Right lobe of liver (tissue), 6 donors: ENCODE measurements around the gene GAB4. TPM values are rescaled to one million over a fixed set of nuclear protein-coding genes. Genes with fewer than 3 reads are reported as not detected.

ENCODE experiments used
- ATAC-seq, 4 donors: fragments of 200-7000 bp; cut with Tn5 transposase; one replicate each; pipeline ENCODE4 v1.9.1; 2020; ENCODE audit warnings: mild to moderate bottlenecking in 4 of 4, moderate library complexity in 4 of 4
- DNase-seq, 3 donors: peaks; one replicate each; pipeline ENCODE4 v3.0.0-alpha.2; 2020
- H3K27ac ChIP-seq, 3 donors: fragments of 200-600 bp; one replicate each; pipeline ENCODE4 v1.8.0; 2022
- H3K27me3 ChIP-seq, 2 donors: fragments of 200-600 bp; one replicate each; pipeline ENCODE4 v1.8.0; 2022
- H3K36me3 ChIP-seq, 4 donors: fragments of 200-600 bp; sonication (generic) in 1 of 4; one replicate each; pipeline versions ENCODE4 v1.5.1 to v1.8.0; 2017 to 2022; ENCODE audit warnings: control low read depth in 1 of 4
- H3K4me1 ChIP-seq, 4 donors: fragments of 200-600 bp; sonication (generic) in 1 of 4; one replicate each; pipeline versions ENCODE4 v1.5.1 to v1.8.0; 2017 to 2022; ENCODE audit warnings: control low read depth in 1 of 4
- H3K4me3 ChIP-seq, 3 donors: fragments of 200-600 bp; one replicate each; pipeline ENCODE4 v1.8.0; 2022
- H3K9me3 ChIP-seq, 4 donors: fragments of 200-600 bp; sonication (generic) in 1 of 4; one replicate each; pipeline versions ENCODE4 v1.5.1 to v1.8.0; 2017 to 2022; ENCODE audit warnings: control low read depth in 1 of 4
- POLR2A ChIP-seq: fragments of 450-650 bp; IDR thresholded peaks from one replicate; pipeline ENCODE4 v1.6.1; 2017; ENCODE audit warnings: antibody characterized with exemption, mild to moderate bottlenecking
- WGBS: methylation state at CpG from one replicate; pipeline ENCODE4 v1.1.6; 2018; ENCODE audit warnings: low coverage, low lambda C conversion rate; ENCODE audit not compliant: insufficient coverage; ENCODE audit errors: missing lambda C conversion rate; 5-methylcytosine and 5-hydroxymethylcytosine counted together
- intact Hi-C, 2 donors: fragments of 100-400 bp; cut with DNase I; formaldehyde crosslinking; loops; one replicate each; pipeline versions ENCODE4 v1.11.2 to v1.14.1; 2022
- total RNA-seq, 6 experiments: library from RNA; depleted of rRNA in 2 of 6; stranded (reverse); fragments of >200 nt in 2 of 6; fragmentation: NEBNext Ultra II Directional in 3 of 6; extraction: Animal tissue kit (Norgen Biotek cat#: 25700) in 3 of 6; gene quantifications; one replicate each; pipeline versions ENCODE4 v1.1.0 to v1.2.4, GENCODE V29; 2016 to 2023
- TF ChIP-seq, protein P1 (sequence below), 4 donors: fragments of 200-600 bp in 3 of 4; fragments of 450-650 bp in 1 of 4; IDR thresholded peaks; one replicate each; pipeline versions ENCODE4 v1.5.1 to v1.8.0; 2016 to 2022; ENCODE audit warnings: antibody characterized with exemption in 4 of 4, mild to moderate bottlenecking in 2 of 4
- donor health status: DM: no; HTN: yes; CAD: no.
- donor health status: DM: no; HTN: no; CAD: no.
- donor health status: DM: no; HTN: no; CAD: no.
- donor health status: DM: no; HTN: yes; CAD: no.
- donor health status: DM: no; HTN: yes; CAD: no.

Gene GAB4
- total RNA-seq, 6 experiments from 2014 or later: not detected

- no peaks in the 10 kb centered on the region for H3K27me3 ChIP-seq
- ATAC-seq (no peak), DNase-seq (no peak)
- intact Hi-C loops: no loop called here
- WGBS: 20% methylated on average over 4 of the region's 7 CpGs
- no peaks in the 10 kb centered on the region for H3K4me1 ChIP-seq
- H3K9me3 ChIP-seq: no peaks in the 10 kb centered on the region
- no peak overlapping the region for H3K4me3 ChIP-seq
- no peak for TF ChIP-seq POLR2A
- TF ChIP-seq, protein P1, sequence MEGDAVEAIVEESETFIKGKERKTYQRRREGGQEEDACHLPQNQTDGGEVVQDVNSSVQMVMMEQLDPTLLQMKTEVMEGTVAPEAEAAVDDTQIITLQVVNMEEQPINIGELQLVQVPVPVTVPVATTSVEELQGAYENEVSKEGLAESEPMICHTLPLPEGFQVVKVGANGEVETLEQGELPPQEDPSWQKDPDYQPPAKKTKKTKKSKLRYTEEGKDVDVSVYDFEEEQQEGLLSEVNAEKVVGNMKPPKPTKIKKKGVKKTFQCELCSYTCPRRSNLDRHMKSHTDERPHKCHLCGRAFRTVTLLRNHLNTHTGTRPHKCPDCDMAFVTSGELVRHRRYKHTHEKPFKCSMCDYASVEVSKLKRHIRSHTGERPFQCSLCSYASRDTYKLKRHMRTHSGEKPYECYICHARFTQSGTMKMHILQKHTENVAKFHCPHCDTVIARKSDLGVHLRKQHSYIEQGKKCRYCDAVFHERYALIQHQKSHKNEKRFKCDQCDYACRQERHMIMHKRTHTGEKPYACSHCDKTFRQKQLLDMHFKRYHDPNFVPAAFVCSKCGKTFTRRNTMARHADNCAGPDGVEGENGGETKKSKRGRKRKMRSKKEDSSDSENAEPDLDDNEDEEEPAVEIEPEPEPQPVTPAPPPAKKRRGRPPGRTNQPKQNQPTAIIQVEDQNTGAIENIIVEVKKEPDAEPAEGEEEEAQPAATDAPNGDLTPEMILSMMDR (IDR thresholded peaks at IDR 0.05): no peak
- H3K27ac ChIP-seq: no peak overlapping the region
- H3K36me3 ChIP-seq: no peaks in the 10 kb centered on the region
Measured at GRCh38 chr22:16933291-16934282, 74.4 kb downstream of the GAB4 start.

DNA sequence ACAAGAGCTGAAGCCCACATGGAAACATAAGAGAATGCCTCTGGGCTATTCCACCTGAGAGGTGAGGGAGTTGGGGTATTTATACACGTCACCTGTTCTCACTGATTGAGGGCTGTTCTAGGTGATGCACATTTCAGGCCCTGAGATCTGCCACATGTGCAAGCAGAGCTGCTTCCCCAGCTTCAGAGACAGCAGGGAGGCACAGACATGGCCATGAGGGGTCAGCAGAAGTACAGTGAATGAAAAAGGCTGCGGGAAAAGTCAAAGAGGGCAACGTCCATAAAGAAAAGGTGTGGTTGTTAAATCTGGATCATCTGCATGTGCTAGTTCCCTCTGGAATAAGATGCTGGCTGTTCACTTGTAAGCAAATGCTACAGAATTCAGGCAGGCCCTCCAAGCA lies 75.4 kb downstream of the GAB4 start:
- no peaks in the 10 kb centered on the region for H3K36me3 ChIP-seq
- 18% methylated on average over 3 of the region's 3 CpGs for WGBS
- ATAC-seq (no peak), DNase-seq (no peak)
- H3K27me3 ChIP-seq: no peaks in the 10 kb centered on the region
- no peaks in the 10 kb centered on the region for H3K4me1 ChIP-seq
- TF ChIP-seq, protein P1 (IDR thresholded peaks at IDR 0.05): no peak
- no peak for TF ChIP-seq POLR2A
- no peak overlapping the region for H3K27ac ChIP-seq
- no peak overlapping the region for H3K4me3 ChIP-seq
- no peaks in the 10 kb centered on the region for H3K9me3 ChIP-seq
- intact Hi-C loops: no loop called here

- WGBS: 69% methylated on average over 4 of the region's 4 CpGs
- no peak for DNase-seq
- Histone ChIP-seq H3K27ac (no peak overlapping the region), H3K4me3 (no peak overlapping the region), H3K36me3 (no peaks in the 10 kb centered on the region), H3K9me3 (no peaks in the 10 kb centered on the region), H3K4me1 (no peaks in the 10 kb centered on the region), H3K27me3 (no peaks in the 10 kb centered on the region)
- intact Hi-C loops: no loop called here
- no peak for TF ChIP-seq POLR2A
- TF ChIP-seq, protein P1 (IDR thresholded peaks at IDR 0.05): no peak
- ATAC-seq: no peak
Measured at GRCh38 chr22:16925407-16925966, 82.5 kb downstream of the GAB4 start.

GRCh38 chr22:16922706-16923105 lies 85.3 kb downstream of the GAB4 start:
- no peaks in the 10 kb centered on the region for H3K36me3 ChIP-seq
- H3K9me3 ChIP-seq: no peaks in the 10 kb centered on the region
- TF ChIP-seq, protein P1 (IDR thresholded peaks at IDR 0.05): no peak
- no peak overlapping the region for H3K4me3 ChIP-seq
- no peak for DNase-seq
- WGBS: 0% methylated on average over 1 of the region's 1 CpG
- intact Hi-C loops: no loop called here
- no peak overlapping the region for H3K27ac ChIP-seq
- H3K27me3 ChIP-seq: no peaks in the 10 kb centered on the region
- no peak for ATAC-seq
- H3K4me1 ChIP-seq: no peaks in the 10 kb centered on the region
